Caco-2 (cell line): Measurements from ENCODE around the gene PPP2CA. TPM values are rescaled to one million over a fixed set of nuclear protein-coding genes. Genes with fewer than 3 reads are reported as not detected.

Experiments used
- Bru-seq: library from RNA; stranded (reverse); fragments of 400-500 nt; gene quantifications from one replicate; lab custom pipeline; 2021; lab: Mats Ljungman, UMichigan
- BruChase-seq, 2 experiments: library from RNA; stranded (reverse); fragments of 400-500 nt; gene quantifications; one replicate each; lab custom pipeline; 2021; lab: Mats Ljungman, UMichigan
- BruUV-seq: library from RNA; stranded (reverse); fragments of 400-500 nt; replicated peaks from 2 replicates; lab custom pipeline; 2021; lab: Mats Ljungman, UMichigan
- CTCF ChIA-PET: fragments of 300-600 bp; sonication (Branson Sonifier 250); formaldehyde crosslinking; loops from one replicate; lab custom pipeline; 2022; ENCODE audit warnings: antibody characterized with exemption; lab: Charles Lee
- POLR2A ChIA-PET: fragments of 300-600 bp; sonication (Branson Sonifier 250); formaldehyde crosslinking; loops from one replicate; lab custom pipeline; 2022; ENCODE audit warnings: antibody characterized with exemption; lab: Charles Lee
- DNase-seq, 2 experiments: peaks; one replicate each; pipeline versions ENCODE4 v3.0.0 to v3.0.0-alpha.2; 2020 to 2022
- H3K27me3 ChIP-seq: replicated peaks from 2 replicates; pipeline ENCODE4 v1.6.0; 2011; ENCODE audit warnings: low read length; ENCODE audit not compliant: control insufficient read depth, insufficient read depth
- H3K36me3 ChIP-seq: 2 replicates; pipeline ENCODE4 v1.5.1; 2011; ENCODE audit warnings: low read length; ENCODE audit not compliant: control insufficient read depth, insufficient read depth
- H3K4me1 ChIP-seq: fragments of 250-450 bp; sonication (Bioruptor Pico); 2 replicates; pipeline ENCODE4 v1.5.1; 2020; ENCODE audit warnings: mild to moderate bottlenecking
- H3K4me3 ChIP-seq: 2 replicates; pipeline ENCODE4 v1.5.1; 2011; ENCODE audit warnings: low read depth, mild to moderate bottlenecking, control low read depth, low read length
- H3K9me3 ChIP-seq: fragments of 250-450 bp; sonication (Bioruptor Pico); 2 replicates; pipeline ENCODE4 v1.5.1; 2020; ENCODE audit warnings: mild to moderate bottlenecking, moderate library complexity
- H3K27ac Mint-ChIP-seq: one replicate; pipeline ENCODE4 v1.8.0; 2022; ENCODE audit warnings: mixed read lengths; ENCODE audit not compliant: unreplicated experiment
- H3K27me3 Mint-ChIP-seq: one replicate; pipeline ENCODE4 v1.8.0; 2022; ENCODE audit warnings: mixed read lengths; ENCODE audit not compliant: insufficient read depth, unreplicated experiment
- H3K36me3 Mint-ChIP-seq: one replicate; pipeline ENCODE4 v1.8.0; 2022; ENCODE audit warnings: mild to moderate bottlenecking, mixed read lengths; ENCODE audit not compliant: insufficient read depth, unreplicated experiment
- H3K4me1 Mint-ChIP-seq: one replicate; pipeline ENCODE4 v1.8.0; 2022; ENCODE audit warnings: low read depth, mixed read lengths; ENCODE audit not compliant: unreplicated experiment
- H3K4me3 Mint-ChIP-seq: one replicate; pipeline ENCODE4 v1.8.0; 2022; ENCODE audit warnings: mild to moderate bottlenecking, moderate library complexity, mixed read lengths; ENCODE audit not compliant: unreplicated experiment
- H3K9me3 Mint-ChIP-seq: one replicate; pipeline ENCODE4 v1.8.0; 2022; ENCODE audit warnings: mixed read lengths; ENCODE audit not compliant: unreplicated experiment
- CTCF ChIP-seq, 2 experiments: fragments of 200-600 bp in 1 of 2; IDR thresholded peaks; 1 replicate in 1 of 2; 2 replicates in 1 of 2; pipeline versions ENCODE4 v1.5.1 to v1.8.0; 2011 to 2022; ENCODE audit warnings: antibody characterized with exemption in 1 of 2, control low read depth in 1 of 2, inconsistent platforms in 1 of 2, low read depth in 1 of 2, low read length in 1 of 2, mild to moderate bottlenecking in 1 of 2, moderate library complexity in 1 of 2; ENCODE audit not compliant: insufficient read depth in 1 of 2, severe bottlenecking in 1 of 2, unreplicated experiment in 1 of 2
- intact Hi-C: fragments of 100-400 bp; cut with micrococcal nuclease; formaldehyde crosslinking; loops from one replicate; pipeline ENCODE4 v1.10.0; 2022; ENCODE audit not compliant: unreplicated experiment
- long read RNA-seq: library from polyadenylated mRNA; stranded (forward); transcript quantifications from one replicate; pipeline ENCODE4 v2.0.0, GENCODE V29; 2022
- total RNA-seq: library from RNA; stranded (reverse); gene quantifications from 2 replicates; pipeline ENCODE4 v1.2.3, GENCODE V29; 2022

Gene PPP2CA
- total RNA-seq (202 and 224 TPM in 2 replicates), Bru-seq, nascent RNA (percentile 98 among the genes with signal in this experiment), BruChase-seq, experiment 1, labeled RNA remaining after a 2-hour chase (percentile 100 among the genes with signal in this experiment), BruChase-seq, experiment 2, labeled RNA remaining after a 6-hour chase (percentile 100 among the genes with signal in this experiment)
- long read RNA-seq, full-length matches to known transcripts, result 587 of 610 reads
- long read RNA-seq, partial matches to known transcripts, result 8 of 610 reads
- long read RNA-seq, other reads (novel, unspliced or antisense), result 15 of 610 reads

GRCh38 chr5:134225780-134226440 is at the start of gene PPP2CA:
Gene PPP2CA, minus strand, starts transcription at chr5:134226073. Its CDS starts 212 bp downstream, at chr5:134225861.
- peak in 1 of 2 experiments; percentile 0 for TF ChIP-seq CTCF (IDR thresholded peaks at IDR 0.05; ENCODE audit: insufficient read depth in 1 of 2, low read depth in 1 of 2, low read length in 1 of 2, severe bottlenecking in 1 of 2, unreplicated experiment in 1 of 2)
- H3K27me3 Mint-ChIP-seq, result no peaks in the 10 kb centered on the region
- Histone ChIP-seq H3K27me3 (no peaks in the 10 kb centered on the region), H3K4me3 (peak within 1 kb of the TSS; percentile 96), H3K9me3 (no peaks in the 10 kb centered on the region), H3K36me3 (no peaks in the 10 kb centered on the region), H3K4me1 (peaks cover 21% of the 10 kb centered on the region)
- H3K4me1 Mint-ChIP-seq, result peaks cover 34% of the 10 kb centered on the region
- peak within 1 kb of the TSS; percentile 99 for H3K27ac Mint-ChIP-seq
- peak; percentile 99 to 100 for DNase-seq
- POLR2A ChIA-PET, result interaction anchor here (0.5 to 3.1 kb wide), 28 partner anchors 11 to 1898 kb away, joined by 3 to 32 read pairs (median 4); partner anchors contain the start of gene SKP1
- intact Hi-C loops, result loop anchor here (1.0 to 5.0 kb wide), 6 partner anchors 21 to 146 kb away; partner anchors contain the start of genes SKP1 and UBE2B
- peak within 1 kb of the TSS; percentile 81 for H3K4me3 Mint-ChIP-seq
- CTCF ChIA-PET, result interaction anchor here (0.6 to 2.5 kb wide), 12 partner anchors 12 to 395 kb away, joined by 3 to 14 read pairs (median 5); partner anchors contain the start of gene TCF7
- BruUV-seq, result no TSS peak
- H3K36me3 Mint-ChIP-seq, result peaks cover 57% of the 10 kb centered on the region
- H3K9me3 Mint-ChIP-seq, result no peaks in the 10 kb centered on the region

GRCh38 chr5:134273642-134274395 is 47.9 kb upstream of the PPP2CA start:
- Mint-ChIP-seq H3K27ac (no peak overlapping the region), H3K4me1 (no peaks in the 10 kb centered on the region), H3K36me3 (no peaks in the 10 kb centered on the region), H3K4me3 (no peak overlapping the region), H3K27me3 (no peaks in the 10 kb centered on the region), H3K9me3 (peaks cover 13% of the 10 kb centered on the region)
- no peak for TF ChIP-seq CTCF (IDR thresholded peaks at IDR 0.05; ENCODE audit: insufficient read depth in 1 of 2, low read depth in 1 of 2, low read length in 1 of 2, severe bottlenecking in 1 of 2, unreplicated experiment in 1 of 2)
- peaks cover 9% of the 10 kb centered on the region for H3K9me3 ChIP-seq
- H3K36me3 ChIP-seq, result no peaks in the 10 kb centered on the region
- no peak for DNase-seq
- no peak overlapping the region for H3K4me3 ChIP-seq
- CTCF ChIA-PET, result no interaction called here
- POLR2A ChIA-PET, result no interaction called here
- H3K4me1 ChIP-seq, result no peaks in the 10 kb centered on the region
- intact Hi-C loops, result no loop called here
- H3K27me3 ChIP-seq, result no peaks in the 10 kb centered on the region
- BruUV-seq, result no TSS peak

- TF ChIP-seq CTCF (IDR thresholded peaks at IDR 0.05; ENCODE audit: insufficient read depth in 1 of 2, low read depth in 1 of 2, low read length in 1 of 2, severe bottlenecking in 1 of 2, unreplicated experiment in 1 of 2), result no peak
- POLR2A ChIA-PET, result no interaction called here
Observed at GRCh38 chr5:134271059-134271458, 45.2 kb upstream of the PPP2CA start.

More at GRCh38 chr5:134271059-134271458, 45.2 kb upstream of the PPP2CA start:
- DNase-seq, result no peak
- H3K4me1 ChIP-seq, result no peaks in the 10 kb centered on the region
- H3K36me3 ChIP-seq, result no peaks in the 10 kb centered on the region
- BruUV-seq, result no TSS peak
- Mint-ChIP-seq H3K9me3 (peaks cover 13% of the 10 kb centered on the region), H3K36me3 (no peaks in the 10 kb centered on the region), H3K4me3 (no peak overlapping the region), H3K27ac (no peak overlapping the region), H3K4me1 (peaks cover 8% of the 10 kb centered on the region), H3K27me3 (no peaks in the 10 kb centered on the region)
- intact Hi-C loops, result no loop called here
- CTCF ChIA-PET, result no interaction called here
- H3K27me3 ChIP-seq, result no peaks in the 10 kb centered on the region
- H3K9me3 ChIP-seq, result peaks cover 3% of the 10 kb centered on the region; the same call in 1 of the 2 replicates
- H3K4me3 ChIP-seq, result no peak overlapping the region
